Transverse colon (tissue), 4 donors: ENCODE results near the gene PDE9A. TPM values are rescaled to one million over a fixed set of nuclear protein-coding genes. Genes with fewer than 3 reads are reported as not detected.
A peak's percentile ranks its signal among the peaks of the same experiment; 100 is the strongest.

Experiments
- DNase-seq: peaks from one replicate; pipeline ENCODE4 v3.0.0-alpha.2; 2019
- H3K27ac ChIP-seq, 4 donors: fragments of 200-600 bp; sonication (generic); 2 replicates each; pipeline ENCODE4 v1.5.1; 2016 to 2018; ENCODE audit warnings: inconsistent platforms in 4 of 4
- H3K27me3 ChIP-seq: fragments of 200-600 bp; sonication (generic); 2 replicates; pipeline ENCODE4 v1.5.1; 2017; ENCODE audit warnings: inconsistent platforms
- H3K36me3 ChIP-seq, 4 donors: fragments of 200-600 bp; sonication (generic); 2 replicates each; pipeline ENCODE4 v1.5.1; 2017 to 2019; ENCODE audit warnings: inconsistent platforms in 4 of 4
- H3K4me1 ChIP-seq, 4 donors: fragments of 200-600 bp; sonication (generic); 2 replicates each; pipeline ENCODE4 v1.5.1; 2017 to 2020; ENCODE audit warnings: inconsistent platforms in 4 of 4
- H3K4me3 ChIP-seq, 4 donors: fragments of 200-600 bp; sonication (generic); 1 replicate in 1 of 4; 2 replicates in 3 of 4; pipeline versions ENCODE4 v1.5.1 to v1.6.1; 2017 to 2019; ENCODE audit warnings: inconsistent platforms in 4 of 4
- H3K9me3 ChIP-seq, 2 donors: fragments of 200-600 bp; sonication (generic); 2 replicates each; pipeline ENCODE4 v1.5.1; 2017 to 2019; ENCODE audit warnings: inconsistent platforms in 2 of 2
- CTCF ChIP-seq, 5 experiments: fragments of 200-600 bp in 3 of 5; fragments of 450-650 bp in 2 of 5; sonication (generic) in 3 of 5; IDR thresholded peaks; 1 replicate in 2 of 5; 2 replicates in 3 of 5; pipeline ENCODE4 v1.5.1; 2016 to 2017; ENCODE audit warnings: antibody characterized with exemption in 5 of 5, inconsistent platforms in 3 of 5, mild to moderate bottlenecking in 2 of 5, moderate library complexity in 1 of 5
- EP300 ChIP-seq: sonication (generic); formaldehyde crosslinking; IDR thresholded peaks from one replicate; pipeline ENCODE4 v1.6.1; 2017; ENCODE audit warnings: antibody characterized with exemption, low read depth
- POLR2A ChIP-seq: fragments of 450-650 bp; IDR thresholded peaks from one replicate; pipeline ENCODE4 v1.6.1; 2016; ENCODE audit warnings: antibody characterized with exemption, mild to moderate bottlenecking, moderate library complexity
- POLR2AphosphoS5 ChIP-seq, 3 donors: sonication (generic); formaldehyde crosslinking; IDR thresholded peaks; one replicate each; pipeline ENCODE4 v1.6.1; 2016; ENCODE audit warnings: antibody characterized with exemption in 3 of 3
- WGBS, 2 donors: methylation state at CpG; one replicate each; pipeline ENCODE4 v1.1.5; 2018; ENCODE audit warnings: low coverage in 1 of 2; 5-methylcytosine and 5-hydroxymethylcytosine counted together
- in situ Hi-C, 4 donors: fragments of 200-750 bp; cut with MboI; loops; one replicate each; pipeline versions ENCODE4 v1.15.0 to v1.15.1; 2017; ENCODE audit warnings: low sequenced_read_pairs in 3 of 4, low pct_ligation_motif_present in 1 of 4, low pct_unique_long_range_greater_than_20kb in 1 of 4
- intact Hi-C: fragments of 100-400 bp; cut with DNase I; formaldehyde crosslinking; loops from one replicate; pipeline ENCODE4 v1.15.1; 2023; ENCODE audit warnings: low total_unique reads
- total RNA-seq, 4 donors: library from RNA; depleted of rRNA; stranded (reverse); fragments of >200 nt; gene quantifications; one replicate each; pipeline ENCODE4 v1.1.0, GENCODE V29; 2016

The PDE9A gene
- total RNA-seq, 4 donors from 2014 or later, result 65.7 to 673 (median 364) TPM

- Histone ChIP-seq H3K27me3 (no peaks in the 10 kb centered on the region), H3K9me3 (no peaks in the 10 kb centered on the region), H3K4me1 (peaks cover 4 to 47% (median 29%) of the 10 kb centered on the region in 4 donors), H3K36me3 (no peaks in the 10 kb centered on the region), H3K27ac (no peak overlapping the region), H3K4me3 (no peak overlapping the region)
- intact Hi-C loops (loop anchor here (10.0 kb wide), 1 partner anchor 174 kb away; no protein-coding TSS in a partner anchor), in situ Hi-C loops (loop anchor here in 1 of 4 donors (10.0 kb wide), 1 partner anchor 174 kb away; no protein-coding TSS in a partner anchor)
- 83 to 85% methylated on average over 5 to 21 of the region's 21 CpGs for WGBS, 2 donors
- no peak for TF ChIP-seq EP300
- DNase-seq, result no peak
Observed at GRCh38 chr21:42650441-42651421, 2.7 kb upstream of the PDE9A start.

- WGBS, 2 donors, result 20 to 70% methylated on average over 2 to 16 of the region's 16 CpGs
- H3K4me1 ChIP-seq, result peaks cover 4 to 57% (median 39%) of the 10 kb centered on the region in 4 donors
- H3K27me3 ChIP-seq, result no peaks in the 10 kb centered on the region
- H3K9me3 ChIP-seq, result no peaks in the 10 kb centered on the region
- intact Hi-C loops, result loop anchor here (10.0 kb wide), 1 partner anchor 173 kb away; no protein-coding TSS in a partner anchor
- in situ Hi-C loops, result loop anchor here in 1 of 4 donors (10.0 kb wide), 1 partner anchor 173 kb away; no protein-coding TSS in a partner anchor
- peak; percentile 78 for DNase-seq
- no peak overlapping the region for H3K4me3 ChIP-seq
- peak overlapping the region; percentile 85 to 92 (median 86) for H3K27ac ChIP-seq
- TF ChIP-seq EP300 (no peak), POLR2AphosphoS5 (IDR thresholded peaks at IDR 0.05) (no peak), CTCF (IDR thresholded peaks at IDR 0.05) (no peak), POLR2A (no peak)
- no peaks in the 10 kb centered on the region for H3K36me3 ChIP-seq
Observed at GRCh38 chr21:42651515-42652401, 1.7 kb upstream of the PDE9A start.

GRCh38 chr21:42652527-42653230 is 742 bp upstream of the PDE9A start:
- peak overlapping the region; percentile 85 to 92 (median 86) for H3K27ac ChIP-seq
- no peaks in the 10 kb centered on the region for H3K27me3 ChIP-seq
- peaks cover 4 to 65% (median 44%) of the 10 kb centered on the region in 4 donors for H3K4me1 ChIP-seq
- no peaks in the 10 kb centered on the region for H3K36me3 ChIP-seq
- in situ Hi-C loops (loop anchor here in 1 of 4 donors (10.0 kb wide), 1 partner anchor 172 kb away; no protein-coding TSS in a partner anchor), intact Hi-C loops (loop anchor here (10.0 kb wide), 1 partner anchor 172 kb away; no protein-coding TSS in a partner anchor)
- DNase-seq, result peak; percentile 56
- peak overlapping the region; percentile 33 to 80 (median 46) for H3K4me3 ChIP-seq
- no peaks in the 10 kb centered on the region for H3K9me3 ChIP-seq
- TF ChIP-seq CTCF (IDR thresholded peaks at IDR 0.05) (peak; percentile 29 to 69 (median 47)), POLR2A (no peak), EP300 (no peak), POLR2AphosphoS5 (IDR thresholded peaks at IDR 0.05) (peak in 1 of 3 donors; percentile 12)
- WGBS, 2 donors, result 50% methylated on average over 24 of the region's 24 CpGs; no CpG with 5 or more reads in 1 of the 2 donors
